Myocyte (in vitro differentiated cells): ENCODE data around the gene DSCAM. TPM values are rescaled to one million over a fixed set of nuclear protein-coding genes. Genes with fewer than 3 reads are reported as not detected.
"Not testable (repeated sequence)": the region's sequence is repeated elsewhere in the genome, so short reads cannot be mapped to it uniquely, and the experiment has no call there.

Experiments
- DNase-seq: peaks from one replicate; pipeline ENCODE4 v3.0.0-alpha.2; 2012; ENCODE audit warnings: low read depth
- total RNA-seq: library from RNA; depleted of rRNA; stranded (reverse); fragments of >200 nt; gene quantifications from 2 replicates; pipeline ENCODE4 v1.2.3, GENCODE V29; 2014

DSCAM gene
- total RNA-seq, 1 donor from 2014 or later = not detected

DNA sequence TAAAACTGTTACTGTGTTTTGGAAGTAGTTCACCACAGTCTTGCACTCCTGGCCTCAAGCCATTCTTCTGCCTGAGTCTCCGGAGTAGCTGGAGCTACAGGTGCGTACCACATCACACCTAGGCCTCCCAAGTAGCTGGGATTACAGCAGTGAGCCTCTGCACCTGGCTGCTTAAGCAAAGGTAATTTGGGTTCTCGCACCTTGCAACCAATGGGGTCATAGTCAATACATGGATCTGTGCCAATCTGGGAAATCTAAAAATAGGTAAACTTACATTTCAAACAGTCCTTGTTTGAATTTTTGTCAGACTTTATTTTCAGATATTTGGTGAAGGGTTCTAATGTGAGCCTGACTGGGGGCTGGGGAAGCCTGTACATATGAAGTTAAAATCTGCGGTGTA is 513.2 kb downstream of the DSCAM start:
- DNase-seq = no peak

DNA sequence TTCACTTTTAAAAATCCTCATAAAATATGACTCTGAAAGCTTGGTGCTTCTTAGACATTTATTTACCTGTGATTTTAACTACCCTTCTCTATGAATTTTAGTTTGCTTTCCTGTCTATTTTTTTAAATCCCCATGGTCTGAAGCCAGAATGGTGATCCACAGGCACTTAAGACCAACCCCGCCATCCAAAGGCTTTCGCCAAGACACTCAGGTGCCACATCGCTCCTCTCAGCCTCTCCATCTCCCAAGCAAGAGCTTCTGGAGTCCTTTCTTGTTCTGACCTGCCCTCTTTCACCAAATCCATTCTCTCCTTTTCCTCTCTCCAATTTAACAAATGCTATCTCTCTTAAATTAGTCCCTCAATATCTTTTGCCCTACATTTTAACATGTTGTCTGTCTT is 515.2 kb downstream of the DSCAM start:
- DNase-seq = no peak

DNA sequence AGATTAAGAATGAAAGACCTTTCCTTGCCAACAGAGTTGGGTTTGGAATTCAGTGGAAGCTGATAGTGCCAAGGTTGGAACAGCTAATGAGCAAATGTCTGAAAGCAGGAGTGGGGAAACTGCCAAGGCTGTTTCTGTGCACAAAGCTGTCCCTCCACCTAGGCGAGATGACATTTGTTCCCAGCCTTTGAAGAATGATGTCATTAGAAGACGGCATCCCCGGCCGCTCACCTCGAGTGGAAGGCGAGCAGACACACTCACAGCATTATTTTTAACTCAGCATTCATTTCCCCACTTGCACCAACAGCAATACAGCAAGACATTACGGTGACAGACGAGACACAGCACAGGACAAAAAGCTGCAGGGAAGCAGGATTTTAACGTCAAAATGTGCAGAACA is 515.8 kb downstream of the DSCAM start:
- DNase-seq = no peak

DNA sequence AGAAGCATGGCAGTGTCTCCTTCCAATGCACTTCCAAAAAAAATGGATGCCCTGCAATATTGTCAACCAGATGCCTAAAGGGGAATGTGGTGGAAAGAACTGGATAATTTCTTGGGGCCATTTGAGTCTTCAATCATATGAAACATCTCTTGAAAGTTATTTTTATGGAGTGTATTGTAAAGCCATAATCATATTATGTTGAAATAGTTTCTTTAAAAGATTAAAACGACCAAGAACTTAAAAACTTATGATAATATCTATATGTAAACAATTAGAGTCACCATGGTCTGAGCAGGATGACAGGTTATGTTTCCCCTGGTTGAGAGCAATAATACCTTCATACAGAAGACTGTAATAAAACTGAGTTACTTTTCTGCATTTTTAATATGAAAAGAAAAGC is 522.6 kb downstream of the DSCAM start:
- no peak for DNase-seq

DNA sequence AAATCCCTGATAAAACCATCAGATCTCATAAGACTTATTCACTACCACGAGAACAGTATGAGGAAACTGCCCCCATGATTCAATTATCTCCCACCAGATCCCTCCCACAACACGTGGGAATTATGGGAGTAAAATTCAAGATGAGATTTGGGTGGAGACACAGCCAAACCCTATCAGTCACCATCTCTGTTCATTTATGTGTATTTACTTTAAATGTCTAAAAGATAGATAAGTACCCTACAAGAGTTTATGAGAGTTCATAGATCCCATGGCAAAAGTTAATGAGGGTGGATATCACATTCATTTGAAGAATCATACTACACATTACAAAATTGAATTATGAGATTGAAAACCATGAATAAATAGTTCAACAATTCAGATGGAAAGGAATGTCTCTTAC is 526.2 kb downstream of the DSCAM start:
- not testable (repeated sequence) for DNase-seq

DNA sequence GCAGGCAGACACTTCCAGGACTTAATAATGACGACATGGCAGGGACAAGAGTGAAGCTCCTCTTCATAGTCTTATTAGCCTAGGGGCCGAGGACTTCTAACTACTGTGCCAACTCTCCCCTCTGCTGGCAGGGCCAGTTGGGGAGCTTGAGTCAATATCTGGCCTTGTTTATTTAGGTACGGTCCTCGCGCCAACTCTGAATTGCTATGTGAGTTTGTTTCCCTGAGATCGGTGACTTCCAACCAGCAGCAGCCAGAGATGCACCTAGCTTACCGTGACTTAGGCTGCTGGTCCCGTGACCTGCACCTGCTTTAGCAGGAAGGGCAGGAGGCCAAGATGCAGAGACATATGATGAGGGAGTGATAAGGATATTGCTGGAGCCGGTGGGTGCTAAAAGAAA is 528.6 kb downstream of the DSCAM start:
- DNase-seq = no peak

DNA sequence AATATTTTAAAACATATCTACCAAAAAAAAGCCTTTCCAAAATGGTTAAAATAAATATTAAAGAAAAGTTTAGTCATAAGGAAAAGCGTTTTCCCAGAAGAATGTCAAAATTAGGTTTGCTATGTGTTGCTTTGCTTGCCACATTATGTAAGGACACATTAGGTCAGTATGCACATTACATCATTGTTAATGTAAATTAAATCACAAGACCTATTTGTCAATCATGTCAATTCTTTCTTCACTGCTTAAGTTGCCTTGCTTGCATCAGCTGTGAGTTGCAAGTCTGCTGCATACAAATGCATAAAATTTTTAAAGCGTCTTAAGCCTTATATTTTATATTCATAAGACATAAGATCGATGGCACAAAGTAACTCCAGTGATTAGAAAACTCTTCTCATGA is 530.9 kb downstream of the DSCAM start:
- DNase-seq = no peak

DNA sequence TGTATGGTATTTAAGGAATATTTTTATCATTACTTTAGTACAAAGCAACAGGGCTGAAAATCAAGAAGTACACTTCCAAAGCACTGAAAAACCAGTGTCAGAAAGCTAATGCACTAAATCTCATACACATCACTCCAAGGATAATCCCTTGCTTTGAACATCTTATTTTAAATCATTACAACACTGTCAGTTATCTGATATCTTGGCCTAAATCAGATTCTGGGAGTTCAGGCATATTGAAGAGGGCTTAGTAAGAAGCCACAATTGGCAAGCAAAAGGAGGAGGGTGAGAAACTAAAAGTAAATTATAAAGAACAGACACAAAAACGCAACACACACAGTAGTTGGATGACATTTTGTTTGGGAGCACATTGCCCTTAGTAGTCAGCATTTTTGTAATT is 531.3 kb downstream of the DSCAM start:
- DNase-seq = no peak

DNA sequence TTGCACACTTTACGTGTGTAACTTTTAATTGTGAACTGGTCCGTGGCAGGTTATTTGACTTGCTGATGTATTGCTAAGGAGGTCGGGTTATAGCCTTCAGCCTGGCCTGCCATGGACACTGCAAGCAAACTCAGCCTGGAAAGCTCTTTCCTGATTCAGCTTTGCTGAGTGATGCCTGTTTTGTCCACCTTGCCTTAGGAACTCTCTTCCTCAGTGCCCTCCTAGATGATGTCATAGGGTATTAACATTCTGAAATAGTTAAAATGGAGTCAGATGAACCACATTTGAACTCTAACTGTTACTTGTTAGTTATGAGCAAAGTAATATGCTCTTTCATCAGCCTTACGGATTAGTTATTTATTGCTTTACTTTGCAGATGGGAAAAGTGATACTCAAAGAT is 533.7 kb downstream of the DSCAM start:
- DNase-seq = no peak

DNA sequence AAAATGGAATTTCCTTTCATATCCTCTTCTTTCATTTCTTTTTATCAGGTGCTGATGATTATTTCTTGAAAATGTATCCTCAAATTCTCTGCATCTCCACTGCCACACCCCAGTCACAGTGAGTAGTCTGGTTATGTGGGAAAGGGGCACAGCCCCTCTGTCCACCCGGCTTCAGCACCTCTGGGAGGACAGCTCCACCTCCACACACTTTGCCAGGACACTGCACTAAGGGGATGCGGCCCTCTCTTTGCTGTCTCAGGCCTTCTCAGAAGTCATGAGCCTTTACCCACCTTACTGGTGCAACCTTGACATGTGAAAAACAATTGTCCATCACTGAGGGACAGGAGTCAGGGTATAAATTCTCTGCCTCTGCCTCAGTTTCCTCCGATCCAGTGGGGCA is 546.7 kb downstream of the DSCAM start:
- DNase-seq = no peak

DNA sequence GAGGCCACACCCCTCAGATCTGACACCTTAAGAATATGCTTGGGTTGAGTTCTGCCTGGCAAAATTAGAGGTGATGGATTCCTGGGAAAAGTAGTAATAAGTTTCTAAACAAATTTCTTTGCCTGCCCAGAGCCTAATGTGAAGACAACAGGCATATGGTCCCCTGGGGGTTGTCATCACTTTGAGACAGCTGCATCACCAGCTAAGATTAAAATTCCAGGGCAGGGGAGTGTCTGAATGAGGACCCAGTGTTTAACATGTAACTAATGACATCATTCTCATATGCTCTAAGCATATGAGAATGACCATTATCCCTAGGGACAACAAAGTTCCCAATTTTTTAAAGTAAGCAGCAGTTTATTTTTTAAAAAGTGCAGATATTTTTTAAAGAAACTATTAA is 547.5 kb downstream of the DSCAM start:
- DNase-seq = no peak

DNA sequence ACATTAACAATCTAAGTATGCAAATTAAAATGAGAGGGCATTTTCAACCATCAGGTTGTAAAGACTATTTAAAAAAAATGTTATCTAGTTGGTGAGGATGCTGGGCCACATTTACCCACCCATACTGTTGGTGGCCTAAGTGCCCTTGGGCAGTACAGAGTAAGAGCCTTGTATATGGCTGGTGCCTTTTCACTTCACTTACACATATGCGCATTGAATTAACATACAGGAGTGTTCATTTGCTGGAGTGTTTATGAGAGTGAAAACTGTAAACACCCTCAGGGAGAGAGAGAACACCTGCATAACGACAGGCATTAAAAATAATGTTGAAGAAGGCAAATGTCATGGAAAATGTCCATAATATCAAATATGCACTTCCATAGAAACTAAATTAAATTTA is 552.6 kb downstream of the DSCAM start:
- DNase-seq = no peak

DNA sequence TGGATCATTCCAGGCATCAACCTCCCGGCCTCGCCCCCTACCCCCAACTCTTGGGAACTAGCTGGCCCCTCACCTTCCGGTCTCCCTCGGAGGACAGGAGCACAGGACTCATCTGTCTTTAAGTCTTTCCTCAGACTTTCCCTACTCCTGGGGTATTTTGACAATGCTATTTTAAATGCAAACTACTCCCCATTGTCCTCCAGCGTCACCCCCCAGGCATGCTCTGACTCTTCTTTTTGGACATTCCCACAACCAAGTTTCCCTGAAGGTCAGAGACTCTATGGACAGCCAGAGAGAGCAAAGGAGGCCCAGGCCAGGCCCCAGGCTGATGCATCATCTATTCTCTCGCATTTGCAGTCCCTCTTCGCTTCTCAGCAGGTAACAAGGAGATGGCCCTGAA is 555.4 kb downstream of the DSCAM start:
- no peak for DNase-seq

DNA sequence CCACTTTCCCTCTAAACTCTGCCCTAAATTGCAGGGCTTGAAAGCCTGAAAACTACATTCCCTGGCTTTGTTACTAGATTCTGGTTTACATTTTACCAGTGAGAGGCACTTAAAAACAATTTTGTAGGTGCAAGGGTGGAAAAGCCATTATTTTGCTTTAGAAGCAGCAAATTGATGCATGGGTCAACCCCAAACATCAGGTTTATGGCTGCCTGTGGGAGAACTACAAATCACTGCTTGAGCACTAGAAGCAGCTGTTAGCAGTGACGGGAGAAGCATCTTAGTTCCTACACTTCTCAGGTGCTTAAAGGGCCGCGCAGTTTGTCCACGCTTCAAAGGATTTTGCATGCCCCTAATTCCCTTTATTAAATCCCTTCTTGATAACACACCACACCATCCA is 562.5 kb downstream of the DSCAM start:
- DNase-seq = no peak

DNA sequence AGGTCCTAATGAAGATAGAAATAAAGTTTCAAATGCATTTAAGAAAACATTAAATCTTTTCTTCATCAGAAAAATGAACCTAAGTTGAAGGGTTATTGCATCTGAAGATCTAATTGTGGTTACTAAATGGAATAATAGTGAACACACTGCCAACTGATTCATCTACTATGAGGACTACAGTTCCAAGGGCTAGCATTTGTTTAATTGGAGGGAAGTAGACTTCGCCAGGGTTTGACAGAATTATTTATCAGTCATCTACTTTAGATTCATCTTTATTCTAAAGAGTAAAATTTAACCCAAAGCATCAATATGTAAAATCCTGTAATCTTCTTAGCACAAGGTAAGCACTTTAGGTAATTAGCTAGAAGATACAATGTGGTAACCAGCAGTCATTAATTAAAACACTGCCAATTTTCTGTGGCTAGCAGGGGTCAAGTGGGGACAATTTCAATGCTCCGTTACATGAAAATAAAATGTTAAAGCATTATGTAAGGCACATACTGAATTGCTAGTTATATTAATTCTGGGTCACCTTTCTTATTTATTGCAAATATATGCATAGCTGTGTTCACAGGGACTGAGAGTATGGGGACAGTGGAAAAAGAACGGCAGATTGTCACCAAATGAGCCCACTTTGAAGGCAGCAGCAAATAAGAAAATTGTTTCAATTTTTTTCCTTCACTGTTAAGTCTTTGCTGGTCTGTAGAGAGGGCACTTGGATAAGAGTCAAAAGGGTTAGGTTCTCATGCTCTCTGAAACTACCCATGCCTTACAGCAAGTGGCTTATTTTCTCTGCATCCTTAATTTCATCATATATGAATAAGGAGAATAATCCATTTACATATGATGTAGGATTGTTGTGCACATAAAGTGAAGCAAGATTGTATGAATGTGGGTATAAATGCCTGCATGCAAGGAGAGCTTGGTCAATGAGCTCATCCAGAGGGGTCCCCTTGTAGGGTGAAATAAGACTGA is 563.8 kb downstream of the DSCAM start:
- DNase-seq = no peak

DNA sequence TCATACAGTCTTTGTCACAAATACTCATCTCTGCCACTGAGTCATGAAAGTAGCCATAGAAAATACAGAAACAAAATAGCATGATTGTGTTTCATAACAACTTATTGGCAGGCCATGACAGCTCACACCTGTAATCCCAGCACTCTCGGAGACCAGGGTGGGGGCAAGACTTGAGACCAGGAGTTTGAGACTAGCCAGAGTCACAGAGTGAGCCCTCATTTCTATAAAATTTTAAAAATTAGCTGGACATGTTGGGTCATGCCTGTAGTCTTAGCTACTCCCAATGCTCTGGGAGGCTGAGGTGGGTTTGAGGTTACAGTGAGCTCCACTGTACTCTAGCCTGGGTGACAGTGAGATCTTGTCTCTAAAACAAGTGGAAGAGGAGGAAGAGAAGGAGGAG is 568.6 kb downstream of the DSCAM start:
- DNase-seq = no peak

DNA sequence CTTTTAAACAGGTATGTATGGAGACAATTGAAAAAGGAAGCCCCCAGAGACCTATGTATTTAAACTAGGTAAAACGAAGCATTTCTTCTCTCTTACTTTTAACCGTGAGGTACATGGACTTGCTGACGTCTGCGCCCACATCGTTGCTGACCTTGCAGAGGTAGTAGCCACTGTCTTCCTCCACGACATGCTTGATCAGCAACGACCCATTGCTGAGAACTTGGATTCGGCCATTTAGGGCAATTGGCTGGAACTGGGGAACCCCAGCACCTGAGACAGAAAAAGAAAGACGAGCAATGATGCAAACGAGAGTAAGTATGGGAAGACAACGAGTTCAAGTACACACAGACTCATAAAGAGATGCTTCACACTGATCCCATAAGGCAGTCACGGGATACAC is 571.0 kb downstream of the DSCAM start:
- DNase-seq = no peak

DNA sequence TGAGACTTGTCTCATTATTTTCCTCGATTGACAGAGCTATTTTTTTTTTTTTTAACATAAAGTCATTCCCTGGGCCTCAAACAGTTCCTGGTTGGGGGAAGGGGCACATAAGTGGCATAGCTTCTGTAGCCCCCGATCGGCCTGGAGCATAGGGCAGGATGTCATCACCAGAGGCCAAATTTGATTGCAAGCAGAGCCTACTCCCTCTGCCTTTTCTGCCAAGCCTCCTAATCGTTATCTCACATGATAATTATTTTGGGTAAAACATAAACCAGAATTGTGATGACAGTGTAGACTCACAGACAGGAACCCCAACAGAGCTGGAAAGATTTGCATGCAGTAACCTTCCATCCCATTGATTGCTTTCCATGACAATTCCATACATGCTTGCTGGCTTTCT is 574.9 kb downstream of the DSCAM start:
- DNase-seq = no peak

DNA sequence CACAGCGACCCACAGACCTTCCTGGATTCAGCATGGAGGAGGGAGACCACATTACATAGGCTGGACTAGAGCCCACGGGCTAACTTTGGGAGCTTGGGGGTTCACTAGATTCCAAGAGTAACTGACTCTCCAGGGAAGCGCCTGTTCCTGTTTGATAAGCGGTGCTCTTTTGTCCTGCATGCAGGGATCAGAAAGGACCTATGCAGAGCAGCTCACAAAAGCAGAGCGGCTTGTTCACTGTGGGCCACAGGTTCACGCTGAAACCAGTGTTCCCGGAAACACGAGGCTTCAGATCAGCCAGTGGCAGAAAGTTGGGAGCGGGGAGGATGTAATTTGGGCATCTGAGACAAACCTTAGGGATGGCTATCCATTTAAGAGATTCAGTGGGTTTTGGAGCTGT is 575.8 kb downstream of the DSCAM start:
- no peak for DNase-seq

DNA sequence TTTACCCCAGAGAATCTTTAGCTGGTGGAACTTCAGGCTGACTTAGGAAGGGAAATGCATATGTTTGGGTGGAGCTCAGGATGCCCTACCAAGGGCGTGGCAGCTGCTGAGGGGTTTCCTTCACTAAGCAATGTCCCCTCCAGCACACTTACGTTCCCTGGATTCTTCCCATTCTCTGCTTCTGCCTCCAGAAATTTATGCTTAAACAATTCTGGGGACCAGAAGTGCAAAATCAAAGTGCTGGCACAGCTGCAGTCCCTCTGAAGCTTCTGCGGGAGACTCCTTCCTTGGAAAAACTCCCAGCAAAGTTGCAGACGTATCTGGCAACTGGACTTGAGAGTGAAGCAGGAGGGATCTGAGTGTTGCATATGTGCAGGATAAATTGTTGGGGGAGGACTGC is 576.9 kb downstream of the DSCAM start:
- DNase-seq = no peak

DNA sequence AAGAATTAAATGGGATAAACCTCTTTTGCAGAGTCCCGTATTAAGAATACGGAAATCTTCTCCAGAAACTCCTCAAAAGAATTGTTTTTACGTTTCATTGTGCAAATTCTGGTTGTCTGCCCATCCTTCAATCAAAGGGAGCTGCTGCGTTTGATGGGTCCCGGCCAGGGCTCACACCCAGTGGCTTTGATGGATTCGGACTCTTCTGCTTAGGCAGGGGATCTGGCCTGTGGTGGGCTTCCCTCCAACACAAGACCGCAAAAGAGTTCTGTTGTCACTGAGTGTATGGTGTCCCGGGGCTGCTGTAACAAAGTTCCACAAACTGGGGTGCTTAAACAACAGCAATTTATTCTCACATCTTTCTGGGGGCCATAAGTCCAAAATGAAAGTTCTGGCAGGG is 577.7 kb downstream of the DSCAM start:
- DNase-seq = no peak

DNA sequence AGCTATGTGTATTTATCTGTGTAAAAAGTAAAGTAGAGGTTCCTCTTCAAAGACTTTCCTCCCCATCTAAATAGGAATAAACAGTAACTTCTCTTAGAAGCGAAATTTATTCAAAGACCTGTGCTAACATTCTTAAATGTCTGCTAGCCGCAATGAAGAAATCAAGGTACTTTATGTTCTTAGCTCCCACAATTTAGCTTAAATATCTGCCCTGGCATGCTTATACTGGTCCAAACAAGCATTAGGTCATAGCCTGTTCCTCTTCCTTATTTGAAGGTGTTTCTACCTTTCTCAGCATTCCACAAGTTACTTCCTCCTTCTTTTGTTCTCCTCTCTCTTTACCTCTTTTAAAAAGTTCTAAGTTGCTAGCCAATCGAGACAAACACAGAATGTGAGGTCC is 588.5 kb downstream of the DSCAM start:
- not testable (repeated sequence) for DNase-seq

DNA sequence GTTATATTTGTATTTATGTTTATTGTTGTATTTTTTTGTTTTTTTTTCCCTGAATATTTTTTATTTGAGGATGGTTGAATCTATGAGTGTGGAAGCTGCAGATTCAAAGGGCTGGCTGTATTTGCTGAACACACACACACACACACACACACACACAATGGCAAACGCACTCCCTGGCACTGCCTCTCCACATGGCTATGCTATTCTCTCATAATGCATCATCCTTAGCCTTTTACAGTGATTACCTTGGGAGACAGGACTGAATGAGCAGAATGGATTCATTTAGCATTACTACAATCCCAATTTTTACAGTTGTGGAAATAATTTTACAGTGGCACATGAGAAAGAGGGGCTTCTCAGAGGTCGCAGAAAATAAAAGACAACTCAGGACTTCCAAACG is 589.6 kb downstream of the DSCAM start:
- DNase-seq = no peak
